Amygdala (tissue), 56 donors: ENCODE measurements around the gene FOXN4.
"Not testable (repeated sequence)": the region's sequence is repeated elsewhere in the genome, so short reads cannot be mapped to it uniquely, and the experiment has no call there.

Source experiments
- DNase-seq, 56 donors: peaks; one replicate each; lab custom pipeline; 2025; lab: John Stamatoyannopoulos, UW

FOXN4 gene, protein sequence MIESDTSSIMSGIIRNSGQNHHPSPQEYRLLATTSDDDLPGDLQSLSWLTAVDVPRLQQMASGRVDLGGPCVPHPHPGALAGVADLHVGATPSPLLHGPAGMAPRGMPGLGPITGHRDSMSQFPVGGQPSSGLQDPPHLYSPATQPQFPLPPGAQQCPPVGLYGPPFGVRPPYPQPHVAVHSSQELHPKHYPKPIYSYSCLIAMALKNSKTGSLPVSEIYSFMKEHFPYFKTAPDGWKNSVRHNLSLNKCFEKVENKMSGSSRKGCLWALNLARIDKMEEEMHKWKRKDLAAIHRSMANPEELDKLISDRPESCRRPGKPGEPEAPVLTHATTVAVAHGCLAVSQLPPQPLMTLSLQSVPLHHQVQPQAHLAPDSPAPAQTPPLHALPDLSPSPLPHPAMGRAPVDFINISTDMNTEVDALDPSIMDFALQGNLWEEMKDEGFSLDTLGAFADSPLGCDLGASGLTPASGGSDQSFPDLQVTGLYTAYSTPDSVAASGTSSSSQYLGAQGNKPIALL

DNA sequence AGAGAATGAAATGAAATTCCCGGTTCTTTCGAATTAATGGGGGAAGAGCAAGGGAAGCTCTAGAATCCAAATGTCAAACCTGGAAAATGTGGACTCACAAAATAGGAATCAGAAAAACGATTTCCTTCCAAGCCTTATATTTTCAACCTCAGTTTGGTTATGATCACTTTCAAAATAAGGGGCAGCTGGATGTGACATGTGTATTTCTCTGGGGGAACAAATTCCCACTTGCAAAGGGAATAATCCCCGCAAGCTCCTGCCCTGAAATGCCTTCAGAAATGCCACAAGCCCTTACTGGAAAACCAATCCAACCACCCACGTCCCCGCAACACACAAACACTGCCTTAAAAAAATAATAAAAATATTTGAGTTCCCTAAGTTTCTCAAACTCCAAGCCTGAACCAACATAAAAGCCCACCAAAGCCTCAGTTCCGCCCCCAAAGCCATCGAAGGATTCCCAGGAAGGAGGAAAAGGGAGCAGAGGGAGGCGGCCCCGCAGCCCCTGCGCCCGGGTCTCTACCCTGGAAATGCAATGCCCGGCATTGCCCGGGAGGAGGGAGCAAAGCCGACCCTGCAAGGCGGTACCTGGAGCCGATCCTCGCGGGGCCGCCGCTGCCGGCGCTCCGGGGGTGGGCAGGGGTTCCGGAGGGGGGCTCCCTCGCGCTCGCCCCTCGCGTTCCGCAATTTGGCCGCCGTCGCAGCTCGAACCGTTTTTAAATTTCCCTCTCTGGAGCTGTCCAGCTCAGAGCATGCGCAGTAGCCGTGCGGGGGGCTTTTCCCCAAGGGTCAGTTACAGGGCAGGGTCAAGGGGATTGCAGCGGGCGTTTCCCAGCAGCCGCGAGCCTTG is at the start of gene FOXN4:
Gene FOXN4, minus strand, starts transcription at position 751 of the 847 bp plus-strand sequence. CDS start 963 bp downstream, outside the sequence.
- DNase-seq, result no peak

DNA sequence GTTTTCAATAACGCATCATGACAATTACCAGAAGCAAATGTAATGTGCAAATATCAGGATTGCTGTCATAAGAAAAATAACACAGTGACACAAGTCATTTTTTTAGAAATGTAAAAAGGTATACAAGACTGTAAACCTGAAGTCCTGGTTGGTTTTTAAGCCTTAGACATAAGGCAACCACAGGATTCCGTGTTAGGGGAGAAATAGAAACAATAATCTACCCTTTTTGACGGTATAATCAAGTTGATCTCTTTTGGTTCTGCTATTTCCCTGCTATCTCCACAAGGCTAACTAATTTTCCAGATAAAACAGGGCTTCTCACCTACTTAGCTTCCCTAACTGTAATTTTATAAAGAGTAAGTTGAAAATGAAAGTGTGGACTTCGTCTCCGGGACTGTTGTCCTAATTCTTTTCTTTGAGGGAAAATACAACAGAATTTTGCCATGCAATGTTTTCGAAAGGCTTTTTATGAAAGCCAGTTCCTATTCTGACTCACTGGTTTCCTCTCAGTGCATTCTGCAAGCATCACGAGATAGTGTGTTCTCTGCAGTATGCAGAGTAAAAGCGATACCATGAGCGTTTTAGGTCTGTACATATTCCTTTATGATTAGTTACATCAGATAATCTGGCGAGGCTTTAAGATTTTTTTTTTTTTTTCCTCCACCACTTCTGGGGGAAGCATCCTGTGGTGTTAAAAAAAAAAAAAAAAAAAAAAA is 49.2 kb upstream of the FOXN4 start:
- no peak for DNase-seq

DNA sequence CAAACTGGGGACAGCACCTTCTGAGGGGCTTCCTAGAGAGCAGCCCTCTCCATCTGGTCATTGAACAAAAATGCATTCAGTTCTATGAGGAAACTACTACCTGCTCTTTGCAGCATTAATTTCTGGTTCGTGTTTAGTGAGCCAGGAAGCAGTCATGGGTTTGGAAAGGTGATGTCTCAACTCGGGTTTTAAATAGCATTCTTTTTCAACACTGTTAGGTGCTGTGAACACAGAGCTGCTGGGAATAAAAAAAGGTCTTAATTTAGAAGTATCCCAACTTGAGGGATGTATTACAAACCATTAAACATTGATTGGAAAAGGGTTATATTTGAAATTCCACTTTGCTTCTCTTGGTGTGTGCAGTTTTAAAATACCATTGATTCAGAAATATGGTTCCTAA is 47.9 kb upstream of the FOXN4 start:
- no peak for DNase-seq

- DNase-seq, result no peak
These were observed 47.5 kb upstream of the FOXN4 start for GRCh38 chr12:109356577-109356976.

DNA sequence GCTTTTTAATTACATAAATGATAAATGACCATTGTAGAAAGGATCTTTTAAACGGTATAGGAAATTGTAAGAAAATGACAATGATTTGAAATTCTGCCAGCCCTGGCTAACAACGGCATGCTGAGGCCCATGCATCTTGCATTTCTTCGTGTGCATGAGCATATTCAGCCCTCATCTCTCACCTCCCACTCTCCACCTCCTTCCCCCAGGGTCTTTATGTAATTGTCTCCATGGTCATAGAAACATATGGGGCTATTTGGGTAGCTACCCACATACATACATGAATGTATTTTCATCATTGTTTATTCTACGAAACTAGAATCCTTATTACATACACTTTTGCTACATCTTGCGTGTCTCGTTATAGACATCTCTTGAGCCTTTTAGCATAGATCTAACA is 43.1 kb upstream of the FOXN4 start:
- DNase-seq, result no peak

- DNase-seq, result no peak
These were observed 38.5 kb upstream of the FOXN4 start, which contains the start of gene MYO1H for GRCh38 chr12:109347589-109347988. MYO1H (plus strand) TSS chr12:109347900; CDS start chr12:109347961, 61 bp downstream.

DNA sequence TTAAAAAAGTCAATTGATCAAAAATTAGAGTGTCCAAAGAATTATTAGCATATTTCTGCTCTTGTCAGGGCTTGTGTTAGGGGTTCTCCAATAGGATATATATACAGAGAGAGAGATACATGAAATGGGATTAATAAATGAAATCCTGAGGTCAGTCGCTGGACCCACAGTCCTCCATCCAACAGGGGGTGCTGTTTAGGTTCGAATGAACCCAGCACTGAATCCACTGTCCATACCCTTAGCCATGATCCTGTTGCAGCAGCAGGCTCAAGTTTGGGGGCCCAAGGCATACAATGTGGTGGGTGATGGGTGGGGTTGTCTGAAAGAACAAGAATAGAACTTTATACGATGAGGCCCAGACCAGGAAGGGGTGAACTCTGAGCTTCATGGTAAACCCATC is 37.8 kb upstream of the FOXN4 start:
- DNase-seq, result no peak

GRCh38 chr12:109345428-109345827 is 36.3 kb upstream of the FOXN4 start:
- DNase-seq, result no peak

DNA sequence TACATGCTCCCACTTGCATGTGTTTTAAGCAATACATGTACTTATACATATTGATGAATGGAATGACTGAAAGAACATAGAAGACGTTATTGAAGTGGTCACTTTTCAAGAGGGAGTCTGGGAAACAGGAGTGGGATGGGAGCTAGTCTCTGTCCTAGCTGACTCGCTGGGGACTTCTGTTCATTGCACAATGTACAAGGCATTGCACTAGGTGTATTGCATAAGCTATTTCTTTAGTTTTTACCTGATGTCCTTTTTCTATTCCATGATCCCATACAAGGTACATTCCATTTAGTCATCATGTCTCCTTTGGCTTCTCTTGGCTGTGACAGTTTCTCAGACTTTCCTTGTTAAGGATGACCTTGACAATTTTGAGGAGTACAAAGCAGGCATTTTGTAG is 34.6 kb upstream of the FOXN4 start:
- no peak for DNase-seq

DNA sequence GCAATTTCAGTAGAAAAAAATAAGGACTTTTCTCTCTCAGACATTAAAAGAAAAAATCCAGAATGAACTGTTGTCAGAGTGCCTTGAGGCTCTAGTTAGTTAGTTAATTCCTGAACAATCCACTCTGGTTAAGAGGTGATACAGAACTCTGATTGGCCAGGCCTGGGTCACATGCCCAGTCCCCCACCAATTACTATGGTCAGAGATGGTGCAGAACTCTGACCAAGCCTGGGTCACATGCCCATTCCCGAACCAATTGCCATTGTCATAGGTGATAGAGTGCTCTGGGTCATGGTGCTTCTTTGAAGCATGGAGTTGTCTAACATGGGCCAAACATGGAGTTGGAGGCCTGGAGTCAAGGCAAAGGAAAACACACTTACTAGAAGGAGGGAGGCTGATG is 27.5 kb upstream of the FOXN4 start:
- no peak for DNase-seq

DNA sequence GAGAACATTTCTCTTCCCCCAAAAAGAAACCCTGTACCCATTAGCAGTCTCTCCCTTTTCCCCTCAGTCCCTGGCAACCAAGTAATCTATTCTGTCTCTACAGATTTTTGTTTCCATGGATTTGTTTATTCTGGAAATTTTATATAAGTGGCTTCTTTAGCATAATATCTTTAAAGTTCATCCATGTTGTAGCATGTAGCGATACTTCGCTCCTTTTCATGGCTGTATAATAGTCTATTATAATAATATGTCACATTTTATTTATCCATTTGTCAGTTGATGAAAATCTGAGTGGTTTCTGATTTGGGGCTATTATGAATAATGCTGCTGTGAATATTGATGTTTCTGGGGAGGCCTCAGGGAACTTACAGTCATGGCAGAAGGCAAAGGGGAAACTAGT is 25.8 kb upstream of the FOXN4 start:
- no peak for DNase-seq

DNA sequence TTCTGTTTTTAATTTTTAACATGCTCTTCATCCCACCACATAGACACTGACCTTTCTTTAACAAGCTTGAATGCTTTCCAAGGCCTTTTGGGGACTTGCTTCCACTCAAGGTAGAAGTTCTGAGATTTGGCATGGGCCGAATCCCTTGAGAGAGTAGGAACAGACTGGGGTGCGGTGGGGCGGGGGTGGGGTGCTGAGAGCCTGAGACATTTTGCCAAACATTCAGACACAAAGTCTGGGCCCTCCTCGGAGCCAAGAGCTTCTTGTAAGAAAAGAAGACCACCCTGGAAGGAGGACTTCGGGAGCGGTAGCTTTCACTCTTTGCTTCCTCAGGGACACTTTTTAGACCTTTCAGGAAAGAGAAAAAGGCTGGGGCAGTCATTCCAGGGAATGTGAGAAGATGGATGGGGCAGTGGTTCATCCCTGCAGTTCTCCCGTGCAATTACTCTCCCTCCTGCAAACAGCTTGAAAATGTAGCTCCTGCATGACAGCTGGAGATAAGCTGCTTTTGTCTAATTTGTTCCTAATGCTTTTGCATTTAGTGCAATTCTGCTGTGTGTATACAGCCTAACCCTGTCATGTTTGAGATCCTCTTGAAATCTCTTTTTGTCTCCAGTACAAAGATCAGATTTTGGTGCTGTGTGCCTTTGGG is 22.3 kb upstream of the FOXN4 start:
- DNase-seq, result no peak

- peak in 1 of 56 donors; percentile 13 for DNase-seq
These were observed 21.5 kb upstream of the FOXN4 start for GRCh38 chr12:109330282-109331230.

GRCh38 chr12:109329686-109330085 is 20.6 kb upstream of the FOXN4 start:
- DNase-seq, result no peak

GRCh38 chr12:109329003-109329402 is 19.9 kb upstream of the FOXN4 start:
- DNase-seq, result no peak

DNA sequence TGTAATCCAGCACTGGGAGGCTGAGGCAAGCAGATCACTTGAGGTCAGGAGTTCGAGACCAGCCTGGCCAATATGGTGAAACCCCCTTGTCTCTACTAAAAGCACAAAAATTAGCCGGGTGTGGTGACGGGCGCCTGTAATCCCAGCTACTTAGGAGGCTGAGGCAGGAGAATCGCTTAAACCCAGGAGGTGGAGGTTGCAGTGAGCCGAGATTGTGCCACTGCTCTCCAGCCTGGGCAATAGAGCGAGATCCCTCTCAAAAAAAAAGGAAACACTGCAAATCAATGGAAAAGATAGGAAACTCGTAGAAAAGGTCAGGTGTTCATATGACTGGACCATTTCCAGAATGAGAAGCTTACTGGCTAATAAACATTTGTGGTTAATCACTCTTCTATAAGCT is 12.2 kb upstream of the FOXN4 start:
- DNase-seq, result not testable (repeated sequence)

DNA sequence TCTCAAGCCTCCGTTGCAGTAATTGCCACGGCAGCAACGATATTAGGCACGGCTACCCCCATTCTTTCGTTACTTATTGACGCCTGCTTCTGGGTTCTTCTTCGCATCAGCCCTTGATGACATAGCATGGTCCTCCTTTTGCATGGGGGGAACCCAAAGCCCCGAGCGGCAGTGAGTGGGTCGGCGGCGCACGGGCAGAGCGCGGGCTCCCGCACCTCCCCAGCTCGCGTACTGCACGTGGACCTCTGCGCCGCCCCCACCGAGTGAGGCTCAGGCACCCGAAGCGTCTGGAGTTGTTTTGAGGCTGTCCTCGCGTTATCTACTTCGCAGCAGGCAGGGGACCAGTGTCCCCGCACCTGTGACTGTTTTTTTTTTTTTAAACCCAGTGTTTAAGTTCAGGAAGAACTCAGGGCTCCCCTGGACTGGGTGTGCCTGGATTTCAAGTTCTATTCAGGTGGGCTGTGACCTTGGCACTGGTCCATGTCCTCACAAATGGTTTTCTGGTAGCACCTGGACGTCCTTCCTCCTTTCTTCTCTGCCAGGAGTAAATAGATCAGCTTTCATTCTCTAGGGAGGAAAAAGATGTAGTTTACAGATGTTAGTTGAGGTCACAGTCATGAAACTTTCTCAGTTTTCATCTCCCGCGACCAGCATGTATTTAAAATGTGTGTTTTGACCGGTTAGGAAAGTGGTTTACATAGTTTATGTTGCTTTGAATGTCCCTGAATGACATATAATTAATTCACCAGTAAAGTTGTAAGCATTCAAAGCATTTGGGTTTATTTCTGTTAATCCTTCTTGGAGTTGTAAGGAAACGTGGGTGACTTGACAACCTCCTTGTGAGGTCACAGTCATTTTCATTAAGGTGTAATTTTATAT is 1.4 kb upstream of the FOXN4 start:
- no peak for DNase-seq
